PC-9 (cell line): ENCODE measurements around the gene NUBP2. TPM values are rescaled to one million over a fixed set of nuclear protein-coding genes. Genes with fewer than 3 reads are reported as not detected.
A peak's percentile ranks its signal among the peaks of the same experiment; 100 is the strongest.

Experiments
- BruUV-seq: library from RNA; stranded (reverse); fragments of 400-500 nt; replicated peaks from 2 replicates; lab custom pipeline; 2021; lab: Mats Ljungman, UMichigan
- CTCF ChIA-PET: fragments of 300-600 bp; sonication (Branson Sonifier 250); formaldehyde crosslinking; loops from one replicate; lab custom pipeline; 2022; ENCODE audit warnings: antibody characterized with exemption; lab: Charles Lee
- POLR2A ChIA-PET: fragments of 300-600 bp; sonication (Branson Sonifier 250); formaldehyde crosslinking; loops from one replicate; lab custom pipeline; 2022; ENCODE audit warnings: antibody characterized with exemption; ENCODE audit not compliant: unreplicated experiment; lab: Charles Lee
- DNase-seq, 2 experiments: peaks; one replicate each; pipeline versions ENCODE4 v3.0.0 to v3.0.0-alpha.2; 2015 to 2022; ENCODE audit warnings: mixed read lengths in 1 of 2
- H2AFZ ChIP-seq: fragments of 200-600 bp; sonication (generic); 2 replicates; pipeline ENCODE4 v1.8.1; 2017; ENCODE audit warnings: antibody characterized with exemption
- H3F3A ChIP-seq: fragments of 200-600 bp; sonication (generic); 2 replicates; pipeline ENCODE4 v1.8.1; 2017; ENCODE audit warnings: antibody characterized with exemption, mild to moderate bottlenecking, low read depth; ENCODE audit not compliant: insufficient read depth
- H3K27ac ChIP-seq: fragments of 200-600 bp; sonication (generic); 2 replicates; pipeline ENCODE4 v1.6.1; 2016; ENCODE audit warnings: mixed run types
- H3K27me3 ChIP-seq: fragments of 200-600 bp; sonication (generic); 2 replicates; pipeline ENCODE4 v1.6.1; 2016; ENCODE audit warnings: low read depth, mixed run types; ENCODE audit not compliant: insufficient read depth
- H3K36me3 ChIP-seq: fragments of 200-600 bp; sonication (generic); 2 replicates; pipeline ENCODE4 v1.6.1; 2016; ENCODE audit warnings: low read depth, mixed run types
- H3K4me1 ChIP-seq: fragments of 200-600 bp; sonication (generic); replicated peaks from 2 replicates; pipeline ENCODE4 v1.6.1; 2016; ENCODE audit warnings: mixed run types; ENCODE audit not compliant: insufficient read depth
- H3K4me2 ChIP-seq: fragments of 200-600 bp; sonication (generic); 2 replicates; pipeline ENCODE4 v1.6.1; 2017; ENCODE audit warnings: mixed run types
- H3K4me3 ChIP-seq: fragments of 200-600 bp; sonication (generic); 2 replicates; pipeline ENCODE4 v1.6.1; 2016; ENCODE audit warnings: mixed run types
- H3K79me2 ChIP-seq: fragments of 200-600 bp; sonication (generic); 2 replicates; pipeline ENCODE4 v1.6.1; 2017; ENCODE audit warnings: low read depth, mixed run types
- H3K9me2 ChIP-seq: fragments of 200-600 bp; sonication (generic); 2 replicates; pipeline ENCODE4 v1.8.1; 2017; ENCODE audit warnings: mild to moderate bottlenecking; ENCODE audit not compliant: insufficient read depth
- H3K9me3 ChIP-seq: fragments of 200-600 bp; sonication (generic); 2 replicates; pipeline ENCODE4 v1.8.1; 2016; ENCODE audit warnings: low read depth; ENCODE audit not compliant: insufficient read depth
- H4K20me1 ChIP-seq: fragments of 200-600 bp; sonication (generic); 2 replicates; pipeline ENCODE4 v1.8.1; 2017; ENCODE audit not compliant: insufficient read depth
- EZH2 ChIP-seq: fragments of 200-600 bp; sonication (generic); IDR thresholded peaks from 2 replicates; pipeline ENCODE4 v1.8.0; 2017; ENCODE audit warnings: antibody characterized with exemption, low read depth
- intact Hi-C: fragments of 100-400 bp; cut with micrococcal nuclease; formaldehyde crosslinking; loops from one replicate; pipeline ENCODE4 v1.10.0; 2022; ENCODE audit not compliant: unreplicated experiment
- total RNA-seq: library from RNA; stranded (reverse); gene quantifications from 2 replicates; pipeline ENCODE4 v1.2.3, GENCODE V29; 2021
- TF ChIP-seq, protein P1 (sequence below): fragments of 200-600 bp; sonication (generic); conservative IDR thresholded peaks from 2 replicates; pipeline ENCODE4 v1.6.1; 2017; ENCODE audit warnings: mixed run types, antibody characterized with exemption, mild to moderate bottlenecking, moderate library complexity

Gene NUBP2
- total RNA-seq, 1 experiment from 2014 or later: 80.0 TPM

DNA sequence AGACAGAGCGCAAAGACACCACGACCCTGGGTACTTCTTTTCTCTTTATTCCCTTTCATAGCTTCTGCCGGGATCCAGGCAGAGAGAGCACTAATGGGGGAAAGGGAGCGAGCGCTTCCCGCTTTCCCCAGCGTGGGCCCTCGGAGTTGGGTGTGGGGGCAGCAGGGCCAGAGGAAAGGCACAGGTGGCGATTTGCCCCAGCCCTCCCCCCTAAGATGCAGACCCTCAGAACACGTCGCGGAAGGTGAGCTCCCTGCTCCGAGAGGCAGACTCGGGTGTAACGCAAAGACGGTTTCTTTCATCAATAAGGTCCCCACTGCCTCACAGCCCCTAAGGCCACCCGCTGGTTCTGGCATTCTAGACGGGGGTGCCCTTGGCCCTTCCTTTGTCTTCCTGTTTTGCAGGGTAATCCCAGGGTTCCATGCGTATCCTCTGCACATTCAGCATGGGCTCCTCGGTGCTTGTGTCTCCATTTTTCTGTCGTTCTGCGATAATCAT, 10.8 kb upstream of the NUBP2 start:
- H3K27ac ChIP-seq: peak overlapping the region; percentile 77
- no peak for TF ChIP-seq EZH2
- TF ChIP-seq, protein P1, sequence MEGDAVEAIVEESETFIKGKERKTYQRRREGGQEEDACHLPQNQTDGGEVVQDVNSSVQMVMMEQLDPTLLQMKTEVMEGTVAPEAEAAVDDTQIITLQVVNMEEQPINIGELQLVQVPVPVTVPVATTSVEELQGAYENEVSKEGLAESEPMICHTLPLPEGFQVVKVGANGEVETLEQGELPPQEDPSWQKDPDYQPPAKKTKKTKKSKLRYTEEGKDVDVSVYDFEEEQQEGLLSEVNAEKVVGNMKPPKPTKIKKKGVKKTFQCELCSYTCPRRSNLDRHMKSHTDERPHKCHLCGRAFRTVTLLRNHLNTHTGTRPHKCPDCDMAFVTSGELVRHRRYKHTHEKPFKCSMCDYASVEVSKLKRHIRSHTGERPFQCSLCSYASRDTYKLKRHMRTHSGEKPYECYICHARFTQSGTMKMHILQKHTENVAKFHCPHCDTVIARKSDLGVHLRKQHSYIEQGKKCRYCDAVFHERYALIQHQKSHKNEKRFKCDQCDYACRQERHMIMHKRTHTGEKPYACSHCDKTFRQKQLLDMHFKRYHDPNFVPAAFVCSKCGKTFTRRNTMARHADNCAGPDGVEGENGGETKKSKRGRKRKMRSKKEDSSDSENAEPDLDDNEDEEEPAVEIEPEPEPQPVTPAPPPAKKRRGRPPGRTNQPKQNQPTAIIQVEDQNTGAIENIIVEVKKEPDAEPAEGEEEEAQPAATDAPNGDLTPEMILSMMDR: no peak
- intact Hi-C loops: loop anchor here (2.0 to 5.0 kb wide), 4 partner anchors 65 to 190 kb away; partner anchors contain the start of genes JPT2, MAPK8IP3 and RPS2
- no peaks in the 10 kb centered on the region for H3K27me3 ChIP-seq
- no peaks in the 10 kb centered on the region for H3K9me3 ChIP-seq
- peak overlapping the region; percentile 99 for H3K4me2 ChIP-seq
- peak in 1 of 2 experiments; percentile 32 for DNase-seq
- 0 out of 2 replicates have a peak, but pooled peaks cover 5% of the 10 kb centered on the region for H3K36me3 ChIP-seq
- H3F3A ChIP-seq: peaks cover 34% of the 10 kb centered on the region
- peak overlapping the region; percentile 92; the same call in 1 of the 2 replicates for H2AFZ ChIP-seq
- H3K4me1 ChIP-seq: peaks cover 19% of the 10 kb centered on the region
- ChIA-PET POLR2A (interaction anchor here (0.7 to 0.8 kb wide), 2 partner anchors 26 to 66 kb away, joined by 3 to 21 read pairs; no protein-coding TSS in a partner anchor), CTCF (interaction anchor here (0.6 kb wide), 1 partner anchor 28 kb away, joined by 5 read pairs; no protein-coding TSS in a partner anchor)
- BruUV-seq: TSS peak; percentile 80
- H3K9me2 ChIP-seq: no peaks in the 10 kb centered on the region
- peak overlapping the region; percentile 77 for H3K4me3 ChIP-seq
- peaks cover 39% of the 10 kb centered on the region for H3K79me2 ChIP-seq
- H4K20me1 ChIP-seq: peaks cover 19% of the 10 kb centered on the region

DNA sequence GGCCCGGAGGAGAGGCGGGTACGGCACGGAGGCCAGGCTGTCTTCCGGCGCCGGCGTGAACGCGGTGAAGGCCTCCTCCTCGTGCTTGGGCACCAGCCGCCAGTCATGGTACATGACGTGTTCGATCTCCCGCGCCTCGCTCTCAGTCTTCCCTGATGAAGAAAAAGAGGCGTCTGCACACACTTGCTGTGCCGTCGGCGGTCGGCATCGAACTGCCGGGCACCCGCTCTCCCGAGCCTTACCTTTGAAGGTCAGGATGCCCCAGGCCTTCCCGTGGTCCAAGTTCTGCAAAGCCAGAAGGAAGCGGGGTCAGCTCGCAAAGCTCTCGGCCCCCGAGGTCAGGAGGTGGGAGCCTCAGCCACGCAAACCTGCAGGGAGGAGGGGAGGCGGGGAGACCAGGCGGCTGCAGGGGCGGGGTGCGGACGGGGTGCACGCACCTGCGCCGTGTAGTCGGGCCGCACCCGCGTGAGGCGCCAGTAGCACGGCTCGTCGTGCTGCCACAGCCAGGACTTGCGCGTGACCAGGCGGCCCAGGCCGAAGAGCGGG, 10.3 kb upstream of the NUBP2 start, which contains the start of gene EME2:
TSS of gene EME2 (plus strand) at position 449 of the 546 bp plus-strand sequence. CDS start 418 bp downstream, outside the sequence.
- Histone ChIP-seq H3F3A (peaks cover 38% of the 10 kb centered on the region), H3K79me2 (peaks cover 39% of the 10 kb centered on the region), H3K27ac (peak within 1 kb of the TSS; percentile 77), H3K4me1 (peaks cover 19% of the 10 kb centered on the region), H4K20me1 (peaks cover 22% of the 10 kb centered on the region), H2AFZ (peak within 1 kb of the TSS; percentile 92), H3K9me2 (no peaks in the 10 kb centered on the region), H3K36me3 (0 out of 2 replicates have a peak, but pooled peaks cover 5% of the 10 kb centered on the region), H3K4me2 (peak within 1 kb of the TSS; percentile 99), H3K27me3 (no peaks in the 10 kb centered on the region), H3K4me3 (peak within 1 kb of the TSS; percentile 77), H3K9me3 (no peaks in the 10 kb centered on the region)
- TF ChIP-seq, protein P1: no peak
- TF ChIP-seq EZH2: no peak
- CTCF ChIA-PET: interaction anchor here (0.6 to 0.7 kb wide), 3 partner anchors 26 to 150 kb away, joined by 3 to 5 read pairs (median 3); no protein-coding TSS in a partner anchor
- peak in 1 of 2 experiments; percentile 37 for DNase-seq
- intact Hi-C loops: loop anchor here (2.0 to 5.0 kb wide), 4 partner anchors 66 to 190 kb away; partner anchors contain the start of genes JPT2, MAPK8IP3 and RPS2
- no TSS peak for BruUV-seq
- POLR2A ChIA-PET: interaction anchor here (0.8 kb wide), 1 partner anchor 26 kb away, joined by 3 read pairs; no protein-coding TSS in a partner anchor
